GM19467 (cell line): Measurements from ENCODE around the gene CDCA7.
"Not testable (repeated sequence)": the region's sequence is repeated elsewhere in the genome, so short reads cannot be mapped to it uniquely, and the experiment has no call there.

Source experiments
- ATAC-seq: cut with Tn5 transposase; IDR thresholded peaks from one replicate; pipeline ENCODE4 v1.9.1; 2021; ENCODE audit warnings: mild to moderate bottlenecking, moderate library complexity; ENCODE audit not compliant: unreplicated experiment

CDCA7 gene

GRCh38 chr2:173354582-173355131, at the start of gene CDCA7:
CDCA7 (plus strand) TSS chr2:173354872; CDS start chr2:173354964, 92 bp downstream.
- ATAC-seq, result peak; percentile 44

DNA sequence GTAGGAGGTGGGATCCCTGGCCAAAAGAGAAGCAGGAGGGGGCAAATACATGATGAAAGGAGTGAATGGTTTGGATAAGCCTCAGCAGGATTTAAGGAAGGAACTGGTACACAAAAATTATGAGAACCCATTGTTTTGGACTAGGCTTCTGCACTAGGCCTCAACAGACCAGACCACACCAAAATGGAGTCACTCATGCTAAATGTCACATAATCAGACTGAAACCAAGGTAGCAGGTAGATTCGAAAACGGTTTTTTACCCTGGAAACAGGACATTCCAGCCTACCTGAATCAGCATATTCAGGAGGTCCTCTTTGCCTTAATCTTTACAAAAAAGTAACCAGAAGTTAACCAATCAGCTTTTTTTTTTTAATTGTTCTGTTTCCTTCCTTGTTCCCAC, 49.4 kb upstream of the CDCA7 start:
- no peak for ATAC-seq

GRCh38 chr2:173307293-173307692, 47.4 kb upstream of the CDCA7 start:
- ATAC-seq, result no peak

- not testable (repeated sequence) for ATAC-seq
Measured at GRCh38 chr2:173309370-173309769, 45.3 kb upstream of the CDCA7 start.

DNA sequence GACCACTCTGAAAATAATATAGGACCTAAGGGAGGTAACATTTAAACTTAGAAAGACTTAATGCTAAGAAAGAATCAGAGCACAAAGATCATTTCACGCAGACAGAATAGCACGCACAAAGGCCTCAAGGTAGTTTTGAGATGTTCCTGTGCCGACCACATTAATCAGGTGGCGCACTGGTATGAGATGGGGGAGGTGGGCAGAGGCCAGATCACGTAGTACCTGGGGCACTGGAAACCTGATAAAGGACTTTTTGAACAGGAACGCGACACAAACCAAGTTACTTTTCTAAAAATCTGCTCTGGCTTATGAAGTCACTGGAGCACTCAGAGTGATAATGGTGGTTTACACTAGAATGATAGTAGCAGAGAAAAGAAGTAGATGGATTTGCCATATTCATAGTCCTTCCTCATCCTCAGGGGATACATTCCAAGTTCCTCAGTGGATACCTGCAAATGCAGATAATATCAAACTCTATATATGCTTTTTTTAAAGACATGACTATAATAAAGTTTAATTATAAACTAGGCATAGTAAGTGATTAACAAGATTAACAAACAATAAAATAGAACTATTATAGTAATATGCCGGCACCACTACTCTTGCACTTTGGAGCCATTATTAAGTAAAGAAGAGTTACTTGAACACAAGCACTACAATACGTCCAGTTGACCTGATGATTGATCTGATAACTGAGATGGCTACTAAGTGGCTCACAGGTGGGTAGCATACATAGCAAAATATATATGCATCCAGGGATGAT, 42.6 kb upstream of the CDCA7 start:
- no peak for ATAC-seq

DNA sequence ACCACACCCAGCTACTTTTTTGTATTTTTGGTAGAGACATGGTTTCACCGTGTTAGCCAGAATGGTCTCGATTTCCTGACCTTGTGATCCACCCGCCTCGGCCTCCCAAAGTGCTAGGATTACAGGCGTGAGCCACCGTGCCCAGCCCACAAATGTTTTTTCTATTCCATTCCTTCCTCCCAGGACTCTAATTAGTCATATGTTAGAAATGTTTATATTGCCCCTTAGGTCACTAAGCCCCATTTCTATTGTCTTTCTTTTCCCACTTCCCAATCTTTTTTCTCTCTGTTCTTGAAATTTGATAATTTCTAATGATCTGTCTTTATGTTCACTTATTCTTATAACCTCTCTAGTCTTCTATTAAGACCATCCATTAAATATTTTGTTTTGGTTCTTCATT, 31.3 kb upstream of the CDCA7 start:
- no peak for ATAC-seq

DNA sequence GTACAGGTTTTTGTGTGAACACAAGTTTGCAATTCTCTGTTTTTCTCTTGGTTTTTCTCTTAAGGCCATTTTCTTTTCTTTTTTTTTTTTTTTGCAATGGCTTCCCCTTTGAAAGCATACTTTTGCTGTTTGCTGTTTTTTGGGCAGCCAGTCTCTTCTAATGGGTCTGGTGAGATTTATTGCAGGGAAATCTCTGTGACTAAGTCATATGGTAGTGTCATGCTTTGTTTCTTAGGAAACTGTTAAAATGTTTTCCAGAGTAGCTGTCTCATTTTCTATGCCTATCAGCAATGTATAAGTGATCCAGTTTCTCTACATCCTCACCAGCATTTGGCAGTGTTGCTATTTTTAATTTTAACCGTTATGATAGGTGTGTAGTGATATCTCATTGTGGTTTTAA, 27.9 kb upstream of the CDCA7 start:
- no peak for ATAC-seq

DNA sequence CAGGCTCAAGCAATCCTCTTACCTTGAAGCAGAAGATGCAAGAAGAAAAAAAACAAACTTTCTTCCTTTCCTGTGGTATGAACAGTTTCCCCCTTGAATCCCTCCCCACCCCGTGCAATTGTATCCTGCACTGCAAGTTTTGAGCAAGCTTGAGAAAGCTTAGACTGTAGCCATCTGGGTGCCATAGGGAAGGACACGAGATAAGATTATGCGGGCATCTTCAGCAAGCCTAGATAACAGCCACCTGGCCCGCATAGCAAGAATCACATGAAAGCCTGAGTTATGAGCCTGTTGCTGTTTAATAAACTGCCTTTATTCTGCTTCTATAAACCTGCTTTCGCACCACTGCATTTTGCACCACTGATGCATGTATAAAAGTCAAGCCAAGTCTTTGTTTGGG, 27.3 kb upstream of the CDCA7 start:
- no peak for ATAC-seq

DNA sequence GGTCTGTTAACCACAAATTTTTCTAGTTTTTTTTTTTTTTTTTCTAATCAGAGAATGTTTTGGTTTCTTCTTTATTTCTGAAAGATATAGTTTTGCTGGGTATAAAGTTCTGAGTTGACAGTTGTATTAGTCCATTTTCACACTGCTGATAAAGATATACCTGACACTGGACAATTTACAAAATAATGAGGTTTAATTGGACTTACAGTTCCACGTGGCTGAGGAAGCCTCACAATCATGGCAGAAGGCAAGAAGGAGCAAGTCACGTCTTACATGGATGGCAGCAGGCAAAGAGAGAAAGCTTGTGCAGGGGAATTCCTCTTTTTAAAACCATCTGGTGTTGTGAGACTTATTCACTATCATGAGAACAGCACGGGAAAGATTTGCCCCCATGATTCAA, 21.7 kb upstream of the CDCA7 start:
- not testable (repeated sequence) for ATAC-seq

DNA sequence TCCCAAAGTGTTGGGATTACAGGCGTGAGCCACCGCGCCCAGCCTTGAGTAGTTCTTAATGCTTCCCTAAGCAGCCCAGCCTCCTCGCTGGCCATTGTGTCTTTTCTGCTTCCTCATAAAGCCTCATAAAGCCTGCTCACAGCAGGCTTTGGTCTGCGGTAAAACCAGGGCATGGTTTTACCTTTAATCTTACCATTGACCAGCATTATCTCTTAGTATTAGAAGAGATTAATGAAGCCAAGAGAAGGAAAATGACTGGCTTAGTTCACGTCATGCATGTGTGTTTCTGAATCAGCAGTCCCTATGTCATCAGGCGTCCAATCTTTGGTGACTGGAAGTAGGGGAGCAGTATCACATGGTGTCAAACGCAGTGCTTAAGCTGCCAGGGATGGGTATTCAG, 14.9 kb upstream of the CDCA7 start:
- no peak for ATAC-seq

- no peak for ATAC-seq
Measured at GRCh38 chr2:173343921-173344320, 10.8 kb upstream of the CDCA7 start.

- no peak for ATAC-seq
Measured at GRCh38 chr2:173346035-173346434, 8.6 kb upstream of the CDCA7 start.

- ATAC-seq, result no peak
Measured at GRCh38 chr2:173347305-173348168, 7.1 kb upstream of the CDCA7 start.

- no peak for ATAC-seq
Measured at GRCh38 chr2:173349287-173349686, 5.4 kb upstream of the CDCA7 start.

DNA sequence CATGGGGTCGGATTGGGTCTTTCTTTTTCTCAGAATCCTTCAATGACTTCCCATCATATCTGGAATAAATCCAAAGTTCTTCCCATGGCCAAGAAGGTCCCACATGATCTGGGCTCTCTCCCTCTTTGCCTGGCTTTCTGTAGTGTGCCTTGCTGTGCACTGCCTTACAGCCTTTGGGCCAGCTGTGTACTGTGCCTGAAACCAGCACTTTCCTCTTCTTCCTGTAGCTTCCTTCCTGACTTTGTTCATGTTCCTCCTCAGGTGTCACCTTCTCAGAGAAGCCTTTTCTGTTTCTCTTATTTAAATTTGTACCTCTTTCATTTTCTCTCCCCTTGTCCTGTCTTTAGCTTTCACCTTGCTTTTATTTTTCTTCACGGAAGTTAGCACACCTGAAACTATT, 4.3 kb upstream of the CDCA7 start:
- ATAC-seq, result no peak

DNA sequence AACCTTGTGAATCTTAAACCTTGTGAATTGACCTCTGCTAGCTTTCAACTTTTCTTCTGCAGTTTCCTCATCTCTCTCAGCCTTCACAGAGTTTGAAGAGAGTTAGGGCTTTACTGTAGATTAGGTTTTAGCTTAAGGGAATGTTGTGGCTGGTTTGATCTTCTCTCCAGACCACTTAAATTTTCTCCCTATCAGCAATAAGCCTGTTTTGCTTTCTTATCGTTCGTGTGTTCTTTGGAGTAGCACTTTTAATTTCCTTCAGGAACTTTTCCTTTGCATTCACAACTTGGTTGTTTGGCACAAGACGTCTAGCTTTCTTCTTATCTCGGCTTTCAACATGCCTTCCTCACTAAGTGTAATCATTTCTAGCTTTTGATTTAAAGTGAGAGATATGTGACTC, 2.8 kb upstream of the CDCA7 start:
- no peak for ATAC-seq

DNA sequence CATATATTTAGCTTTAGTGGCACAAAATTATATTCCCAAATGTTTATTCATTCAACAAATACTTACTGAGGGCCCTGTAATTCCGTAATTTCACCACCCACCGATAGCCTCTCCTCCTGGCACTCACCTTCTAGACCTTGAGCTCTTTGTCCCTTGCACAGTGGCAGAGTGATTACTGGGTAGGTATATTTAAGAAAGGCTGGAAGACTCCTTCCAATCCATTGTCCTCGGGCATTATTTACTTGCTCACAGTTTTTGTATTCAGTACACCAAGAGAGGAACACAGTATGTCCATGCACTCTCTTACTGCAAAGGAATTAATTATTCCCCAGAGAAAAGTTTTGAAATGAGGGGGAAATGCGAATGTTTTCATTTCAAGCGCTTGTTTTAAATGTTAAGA, 1.1 kb upstream of the CDCA7 start:
- no peak for ATAC-seq

DNA sequence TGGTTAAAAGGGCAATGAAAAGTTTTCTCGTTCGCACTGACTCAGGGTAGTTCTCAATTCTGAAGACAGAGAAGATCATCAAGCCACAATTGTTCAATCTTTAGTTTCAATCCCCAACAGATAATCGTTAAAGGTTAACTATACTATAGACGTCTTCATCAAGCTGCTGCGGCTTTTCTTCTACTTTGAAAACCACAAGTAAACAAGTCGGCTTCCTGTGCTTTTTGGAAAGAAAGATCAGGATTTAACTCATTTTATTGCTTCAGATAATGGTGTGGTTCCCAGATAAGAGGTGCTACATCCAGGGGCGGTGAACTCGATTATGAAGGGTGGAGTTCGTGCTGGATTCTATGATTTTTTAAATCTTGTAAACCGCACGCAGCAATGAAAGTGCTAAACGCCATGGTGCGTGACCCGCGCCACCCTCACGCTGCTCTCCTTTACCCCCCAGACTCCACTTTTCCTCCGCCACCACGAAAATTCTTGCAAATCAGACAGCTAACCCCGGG, 545 bp upstream of the CDCA7 start:
- ATAC-seq, result peak; percentile 57

DNA sequence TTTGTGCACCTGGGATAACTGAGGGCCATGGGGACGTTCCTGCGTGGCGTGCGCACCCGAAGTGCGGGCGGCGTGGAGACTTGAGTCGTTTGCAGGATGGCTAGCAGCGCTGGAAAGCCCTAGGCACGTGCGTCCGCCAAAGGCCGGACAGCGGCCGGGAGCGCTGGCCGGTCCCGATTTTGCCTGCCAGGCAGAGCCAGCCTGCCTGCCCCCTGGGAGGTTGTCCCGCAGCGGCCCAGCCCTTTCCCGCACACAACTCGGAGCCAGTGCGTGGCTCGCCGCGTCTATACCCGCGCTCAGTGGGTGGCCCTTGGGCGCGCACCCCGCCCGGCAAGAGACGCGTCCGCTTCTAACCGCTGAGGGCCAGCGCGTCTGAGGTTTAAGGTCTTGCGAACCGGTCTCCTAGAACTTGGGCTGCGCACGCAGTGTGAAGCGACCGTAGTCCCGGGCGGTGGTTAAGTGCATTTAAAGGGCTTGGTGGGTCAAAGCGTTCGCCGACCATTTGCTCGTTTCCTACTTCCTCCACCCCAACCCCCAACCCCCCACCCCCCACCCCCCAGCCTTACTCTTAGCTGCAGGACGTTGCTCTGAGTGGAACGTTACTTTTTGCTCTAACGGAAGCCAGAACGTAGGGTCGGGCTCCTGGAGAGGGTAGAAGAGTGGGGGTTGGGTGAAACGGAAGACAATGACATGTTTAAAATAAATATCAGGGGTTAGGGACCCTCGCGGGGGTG, 627 bp downstream of the CDCA7 start:
- ATAC-seq, result peak; percentile 33

DNA sequence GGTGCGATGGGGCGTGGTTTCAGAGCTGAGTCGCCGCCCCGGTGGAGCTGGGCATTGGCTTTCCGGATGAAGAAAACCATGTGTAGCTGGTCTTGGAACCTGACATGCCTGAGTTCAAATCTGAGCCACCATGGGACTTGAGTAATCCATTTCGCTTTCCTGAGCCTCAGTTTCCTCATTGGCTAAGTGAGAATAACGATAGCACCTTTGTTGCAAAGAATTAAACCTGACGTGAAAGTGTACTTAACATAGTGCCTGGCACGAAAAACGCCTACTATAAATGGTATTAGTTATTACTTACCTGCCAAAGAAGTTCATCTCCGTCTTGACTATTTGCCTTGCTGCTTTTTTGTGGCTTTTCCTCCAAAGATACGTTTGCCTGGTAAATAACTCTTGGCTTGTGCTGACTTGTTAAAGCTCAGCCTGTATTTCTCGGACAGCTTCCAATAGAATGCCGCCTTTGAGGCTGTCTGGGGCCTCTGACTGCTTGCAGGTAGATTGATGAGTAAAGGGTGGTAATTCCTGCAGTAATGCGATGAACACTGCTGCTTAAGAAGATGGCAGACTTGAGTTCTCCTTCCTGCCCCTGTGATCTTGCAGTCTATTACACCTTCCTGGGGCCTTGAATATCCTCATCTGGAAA, 1.3 kb downstream of the CDCA7 start:
- no peak for ATAC-seq
